ENCODE data around the gene AKT1S1.
"Not testable (repeated sequence)": the region's sequence is repeated elsewhere in the genome, so short reads cannot be mapped to it uniquely, and the experiment has no call there.

AKT1S1 gene

GRCh38 chr19:49833599-49833998, 43.6 kb downstream of the AKT1S1 start:
- DNase-seq: no peak

GRCh38 chr19:49832556-49832955, 44.6 kb downstream of the AKT1S1 start:
- no peak for DNase-seq

GRCh38 chr19:49831592-49831991, 45.6 kb downstream of the AKT1S1 start:
- DNase-seq: no peak

- DNase-seq: no peak
Measured at GRCh38 chr19:49830766-49831165, 46.4 kb downstream of the AKT1S1 start.

- no peak for DNase-seq
Measured at GRCh38 chr19:49829721-49830120, 47.4 kb downstream of the AKT1S1 start.

DNA sequence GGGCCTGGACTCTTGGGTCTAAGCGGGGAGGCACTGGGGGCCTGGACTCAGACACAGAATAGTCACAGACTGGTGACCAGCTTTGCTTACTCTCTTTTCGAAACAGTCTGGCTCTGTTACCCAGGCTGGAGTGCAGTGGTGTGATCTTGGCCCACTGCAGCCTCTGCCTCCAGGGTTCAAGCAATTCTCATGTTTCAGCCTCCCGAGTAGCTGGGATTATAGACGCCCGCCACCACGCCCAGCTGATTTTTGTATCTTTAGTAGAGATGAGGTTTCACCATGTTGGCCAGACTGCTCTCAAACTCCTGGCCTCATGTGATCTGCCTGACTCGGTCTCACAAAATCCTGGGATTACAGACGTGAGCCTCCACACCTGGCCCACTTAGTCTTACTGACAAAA, 48.0 kb downstream of the AKT1S1 start:
- DNase-seq: no peak

- no peak for DNase-seq
Measured at GRCh38 chr19:49827034-49827433, 50.1 kb downstream of the AKT1S1 start.

DNA sequence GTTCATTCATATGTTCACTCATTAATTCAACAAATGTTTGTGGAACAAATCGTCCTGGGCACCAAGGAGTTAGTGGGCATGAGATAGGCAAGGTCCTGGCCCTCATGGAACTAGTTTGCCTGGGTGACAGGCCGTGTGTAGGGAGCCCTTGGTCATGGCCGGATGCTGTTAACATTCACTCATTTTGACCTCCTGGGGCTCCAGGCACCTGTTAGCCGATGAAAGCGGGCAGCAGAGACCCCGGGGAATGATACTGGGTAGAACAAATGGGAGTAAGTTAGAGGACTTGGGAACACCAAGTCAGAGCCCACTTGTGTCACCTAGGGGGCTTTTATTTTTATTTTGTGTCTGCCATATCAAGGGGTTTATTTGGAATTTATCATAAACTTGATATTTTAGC, 52.5 kb downstream of the AKT1S1 start:
- no peak for DNase-seq

DNA sequence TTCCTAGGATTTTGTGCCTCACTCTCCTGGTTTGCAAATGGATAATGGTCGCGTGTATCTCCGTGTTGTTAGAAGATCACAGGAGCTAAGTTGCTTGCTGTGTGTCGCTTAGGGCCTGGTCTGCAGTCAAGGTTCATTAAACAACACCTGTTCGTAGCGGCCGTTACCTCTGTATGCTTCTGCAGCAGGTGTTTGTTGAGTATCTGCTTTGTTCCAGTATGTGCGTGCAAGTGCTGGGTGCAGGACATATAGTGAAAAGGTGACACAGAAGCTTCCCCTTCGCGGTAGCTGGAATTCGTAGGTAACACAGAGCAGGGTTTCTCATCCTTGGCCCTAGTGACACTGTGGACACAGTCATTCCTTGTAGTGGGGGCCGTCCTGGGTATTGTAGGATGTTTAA, 53.7 kb downstream of the AKT1S1 start:
- no peak for DNase-seq

- no peak for DNase-seq
Measured at GRCh38 chr19:49820125-49820524, 57.0 kb downstream of the AKT1S1 start.

GRCh38 chr19:49819452-49820115, 57.6 kb downstream of the AKT1S1 start:
- not testable (repeated sequence) for DNase-seq
